CMK (cell line): ENCODE data around the gene ZDHHC11.
"Not testable (repeated sequence)": the region's sequence is repeated elsewhere in the genome, so short reads cannot be mapped to it uniquely, and the experiment has no call there.

ENCODE experiments used
- DNase-seq: peaks from one replicate; pipeline ENCODE4 v3.0.0-alpha.2; 2010; ENCODE audit warnings: low read depth

Gene ZDHHC11

DNA sequence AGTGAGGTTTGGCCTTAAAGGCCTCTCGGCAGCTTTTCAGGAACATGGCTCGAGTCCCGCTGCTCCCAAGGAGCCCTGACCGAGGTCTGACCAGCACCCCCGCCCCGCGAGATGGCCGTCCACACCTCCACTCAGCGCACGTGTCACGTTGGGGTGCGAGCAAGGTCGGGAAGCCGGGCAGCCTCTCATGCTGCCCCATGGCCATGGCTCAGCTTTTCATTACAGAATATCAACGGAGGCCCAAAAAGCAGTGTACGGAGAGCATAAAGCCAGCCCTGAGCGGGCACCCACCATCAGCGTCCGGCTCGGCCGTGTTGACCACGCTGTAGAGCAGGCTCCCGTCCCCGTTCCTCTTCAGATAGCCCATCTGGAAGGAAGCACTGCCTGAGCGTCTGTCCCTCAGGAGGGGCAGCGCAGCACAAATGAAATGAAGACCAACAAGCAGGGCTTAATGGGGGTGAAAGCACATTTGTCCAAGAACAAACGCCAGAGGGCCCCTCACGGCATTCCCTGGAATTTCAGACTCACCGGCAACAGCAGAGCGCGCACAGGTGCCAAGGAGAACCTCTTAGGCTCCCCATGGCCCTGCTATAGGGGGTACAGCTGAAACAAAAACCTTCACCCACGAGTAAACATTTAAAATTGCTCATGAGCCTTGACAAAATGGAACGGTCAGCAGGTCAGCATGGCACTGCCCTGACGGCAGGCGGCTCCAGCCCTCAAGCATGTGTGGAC is 30.2 kb upstream of the ZDHHC11 start:
- no peak for DNase-seq

DNA sequence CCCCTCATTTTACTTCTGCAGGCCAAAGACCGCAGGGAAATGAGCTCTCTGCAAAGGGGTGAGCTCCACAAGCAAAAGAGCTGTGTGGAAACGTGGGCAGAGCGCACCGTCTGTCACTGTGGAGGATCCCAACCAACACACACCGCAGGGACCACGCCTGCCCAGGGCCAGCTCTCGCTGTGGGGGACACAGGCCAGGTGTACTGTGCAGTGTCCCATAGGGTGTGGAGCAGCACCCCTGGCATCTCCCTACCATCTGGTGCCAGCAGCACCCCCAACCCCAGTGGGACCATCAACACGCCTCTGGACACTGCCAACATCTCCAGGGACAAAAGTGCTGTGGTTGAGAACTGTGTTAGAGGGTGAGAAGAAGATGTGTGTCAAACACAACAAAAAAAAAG is 27.9 kb upstream of the ZDHHC11 start:
- not testable (repeated sequence) for DNase-seq

- DNase-seq = no peak
These were observed 27.3 kb upstream of the ZDHHC11 start for GRCh38 chr5:878125-878524.

GRCh38 chr5:876398-877365 is 25.9 kb upstream of the ZDHHC11 start:
- no peak for DNase-seq

DNA sequence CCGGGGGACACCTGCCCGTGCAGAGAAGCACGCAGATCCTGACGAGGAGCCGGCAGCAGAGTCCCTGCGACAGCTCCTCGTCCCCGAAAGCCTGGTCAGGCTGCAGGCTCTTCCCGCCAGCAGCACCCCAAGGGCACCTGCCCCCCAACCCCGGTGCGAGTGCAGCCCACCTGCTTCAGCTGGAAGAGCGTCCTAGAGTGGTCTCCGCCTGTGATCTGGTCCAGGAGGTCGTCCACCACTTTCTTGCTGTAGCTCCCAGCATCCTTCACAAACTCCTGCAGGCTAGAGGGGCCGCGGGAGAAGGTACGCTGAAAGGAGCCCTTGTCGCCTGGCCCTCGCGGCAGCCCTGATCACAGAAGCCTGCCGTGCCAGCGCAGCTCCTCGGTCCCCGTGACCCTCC is 25.1 kb upstream of the ZDHHC11 start:
- no peak for DNase-seq

DNA sequence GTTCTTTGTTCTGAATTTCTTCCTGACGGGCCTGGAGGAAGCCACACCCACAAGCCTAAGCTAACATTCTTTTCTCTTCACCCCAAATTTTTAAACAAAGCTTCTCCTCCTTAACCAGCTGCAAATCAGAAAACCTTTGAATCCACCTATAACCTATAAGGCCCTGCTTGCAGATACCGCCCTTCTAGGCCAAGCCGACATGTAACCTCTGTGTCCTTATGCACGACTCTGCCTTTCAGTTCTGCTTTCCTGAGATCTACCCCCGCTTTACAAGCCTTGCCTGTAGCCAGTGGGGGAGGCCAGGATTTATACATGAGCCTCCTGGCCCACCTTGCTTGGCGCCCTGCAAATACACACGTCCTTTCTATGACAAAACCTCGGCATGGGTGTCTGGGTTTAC is 22.5 kb upstream of the ZDHHC11 start:
- no peak for DNase-seq

DNA sequence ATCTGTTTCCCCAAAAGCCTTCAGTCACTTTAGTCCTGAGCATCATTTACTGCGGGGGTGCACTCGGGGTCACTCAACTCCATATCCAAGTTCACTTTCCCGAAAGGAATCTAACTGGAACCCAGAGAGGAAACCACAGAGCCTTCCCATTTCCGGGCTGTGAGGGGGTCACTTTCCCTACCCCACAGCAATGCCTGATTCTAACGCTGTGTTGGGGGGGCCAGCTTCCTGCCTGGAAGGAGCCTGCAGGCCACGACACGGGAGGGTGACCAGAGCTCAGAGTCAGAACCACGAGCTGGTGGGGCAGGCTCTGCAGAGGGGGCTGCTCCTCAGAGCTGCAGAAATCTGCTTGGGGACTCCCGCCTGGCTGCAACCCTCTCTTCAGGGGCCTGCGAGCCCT is 21.5 kb upstream of the ZDHHC11 start:
- no peak for DNase-seq

- no peak for DNase-seq
These were observed 21.0 kb upstream of the ZDHHC11 start for GRCh38 chr5:871596-872298.

DNA sequence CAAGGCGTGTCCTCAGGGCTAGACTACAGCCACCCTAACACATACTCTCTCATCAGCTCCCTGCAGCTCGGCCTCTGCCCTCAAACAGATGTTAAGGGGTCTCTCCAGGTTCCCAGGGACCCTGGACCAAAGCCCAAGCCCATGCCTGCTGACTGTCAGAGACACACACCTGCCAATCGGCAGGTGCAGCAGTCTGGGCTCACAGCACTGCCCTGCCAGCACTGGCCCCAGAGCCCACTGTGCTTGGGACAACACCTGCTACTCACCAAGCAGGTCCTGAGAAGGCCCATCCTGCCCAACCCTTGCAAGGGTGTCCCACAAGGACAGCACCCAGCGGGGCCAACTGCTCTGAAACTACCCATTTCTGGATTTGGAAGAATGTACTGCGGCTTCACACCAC is 20.2 kb upstream of the ZDHHC11 start:
- no peak for DNase-seq

DNA sequence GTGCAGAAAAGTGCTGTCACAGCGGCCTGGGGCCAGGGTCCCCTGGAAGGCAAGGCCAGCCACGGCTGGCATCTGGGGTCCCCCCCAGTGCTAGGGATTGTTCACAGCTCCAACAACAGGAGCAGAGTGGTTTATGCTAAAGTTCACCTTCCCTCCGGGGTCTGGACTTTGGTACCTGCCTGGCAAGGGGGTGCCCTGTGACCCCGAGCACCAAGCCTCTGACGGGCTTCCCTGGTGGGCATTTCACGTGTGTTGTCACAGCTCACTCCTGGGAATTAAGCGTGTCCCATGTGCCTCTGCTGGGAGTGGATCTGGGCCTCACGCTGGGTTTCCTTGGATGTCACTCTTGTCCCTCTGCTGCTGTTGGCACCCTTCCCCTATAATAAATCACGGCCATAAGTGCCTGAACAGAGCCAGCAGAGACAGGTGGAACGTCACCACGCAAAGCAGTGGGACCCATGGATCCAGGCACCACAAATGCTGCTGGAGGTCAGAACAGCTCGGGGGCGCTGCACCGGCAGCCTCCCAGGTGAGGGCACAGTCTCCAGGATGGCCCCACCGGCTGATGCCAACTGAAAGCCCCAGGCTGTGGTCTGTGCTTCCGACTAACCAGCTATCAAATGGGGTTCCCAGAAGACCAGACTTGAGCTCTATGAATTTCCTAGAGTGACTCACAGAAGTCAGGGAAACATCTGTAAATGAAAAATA is 17.8 kb upstream of the ZDHHC11 start:
- no peak for DNase-seq

DNA sequence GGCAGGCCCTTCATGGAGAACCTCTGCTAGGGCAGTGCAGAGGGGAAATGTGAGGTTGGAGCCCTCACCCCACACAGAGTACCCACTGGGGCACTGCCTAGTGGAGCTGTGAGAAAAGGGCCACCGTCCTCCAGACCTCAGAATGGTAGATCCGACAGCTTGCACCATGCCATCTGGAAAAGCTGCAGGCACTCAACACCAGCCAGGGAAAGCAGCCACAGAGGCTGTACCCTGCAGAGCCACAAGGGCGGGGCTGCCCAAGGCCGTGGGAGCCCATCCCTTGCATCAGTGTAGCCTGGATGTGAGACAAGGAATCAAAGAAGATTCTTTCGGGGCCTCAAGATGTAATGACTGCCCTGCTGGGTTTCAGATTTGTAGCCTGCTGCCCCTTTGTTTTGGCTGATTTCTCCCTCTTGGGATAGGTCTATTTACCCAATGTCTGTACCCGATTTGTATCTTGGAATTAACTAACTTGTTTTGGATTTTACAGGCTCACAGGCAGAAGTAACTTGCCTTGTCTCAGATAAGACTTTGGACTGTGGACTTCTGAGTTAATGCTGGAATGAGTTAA is 16.6 kb upstream of the ZDHHC11 start:
- DNase-seq = no peak

DNA sequence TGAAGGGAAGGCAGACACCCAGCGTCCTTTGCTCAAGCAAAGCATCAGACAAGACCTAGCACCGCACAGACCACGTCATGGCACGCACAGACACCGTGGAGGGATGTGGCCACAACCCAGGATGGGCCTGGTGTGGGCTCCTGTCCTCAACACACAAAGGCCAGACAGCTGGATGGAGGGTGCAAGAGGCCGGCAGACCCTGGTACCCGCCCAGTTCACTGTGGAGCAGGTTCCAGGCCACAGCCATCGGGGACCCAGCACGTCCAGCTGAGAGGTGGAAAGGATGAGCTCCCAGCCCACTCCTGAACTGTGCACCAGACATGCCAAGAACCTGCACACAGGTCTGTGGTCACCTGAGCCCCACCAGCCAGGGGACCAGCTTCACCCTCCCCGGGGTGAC is 15.0 kb upstream of the ZDHHC11 start:
- no peak for DNase-seq

DNA sequence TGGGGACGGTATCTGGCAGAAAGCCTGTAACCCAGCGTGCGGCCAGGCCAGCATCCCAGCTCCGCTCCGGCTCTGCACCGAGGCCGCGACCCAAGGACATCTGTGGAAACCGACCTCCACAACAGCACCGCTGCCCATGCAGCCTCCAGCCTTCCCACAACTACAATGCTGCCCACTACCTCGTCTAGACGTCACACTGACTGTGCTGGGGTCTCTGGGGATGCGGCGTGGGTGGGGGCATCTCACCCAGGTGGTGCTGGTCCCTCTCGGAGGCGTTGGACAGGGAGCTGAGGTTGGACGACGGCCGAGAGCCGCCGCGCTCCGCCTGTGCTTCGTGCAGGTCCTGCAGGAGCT is 14.4 kb upstream of the ZDHHC11 start:
- DNase-seq = no peak

GRCh38 chr5:864492-865167 is 13.8 kb upstream of the ZDHHC11 start:
- no peak for DNase-seq

GRCh38 chr5:863244-863805 is 12.5 kb upstream of the ZDHHC11 start:
- no peak for DNase-seq

- DNase-seq = no peak
These were observed 11.8 kb upstream of the ZDHHC11 start for GRCh38 chr5:862367-863243.

GRCh38 chr5:861442-862366 is 10.9 kb upstream of the ZDHHC11 start:
- peak; percentile 36 for DNase-seq

DNA sequence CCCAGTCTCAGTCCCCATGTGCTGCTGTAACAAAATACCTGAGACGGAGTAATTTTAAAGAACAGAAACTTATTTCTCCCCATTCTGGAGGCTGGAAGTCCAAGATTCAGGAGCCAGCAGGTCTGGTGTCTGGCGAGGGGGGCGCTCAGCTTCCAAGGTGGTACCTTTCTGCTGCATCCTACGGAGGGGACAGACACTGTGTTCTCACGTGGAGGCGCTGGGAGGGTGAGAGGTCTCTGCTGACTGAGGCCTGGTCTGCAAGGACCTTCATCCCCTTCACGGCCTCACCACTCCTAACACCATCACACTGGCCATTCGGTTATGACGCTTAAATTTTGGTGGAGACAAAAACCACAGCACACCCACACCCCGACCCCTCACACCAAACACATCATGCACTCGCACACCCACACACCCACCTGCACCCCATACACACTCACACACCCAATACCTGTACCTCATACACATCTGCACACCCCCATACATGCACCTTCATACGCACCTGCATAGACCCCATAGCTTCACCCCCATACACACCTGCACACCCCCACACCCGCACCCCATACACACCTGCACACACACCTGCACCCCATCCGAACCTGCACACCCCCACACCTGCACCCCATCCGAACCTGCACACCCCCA is 9.8 kb upstream of the ZDHHC11 start:
- DNase-seq = no peak
